Measurements from ENCODE around the gene TADA1.
A peak's percentile ranks its signal among the peaks of the same experiment; 100 is the strongest.

TADA1 gene, protein sequence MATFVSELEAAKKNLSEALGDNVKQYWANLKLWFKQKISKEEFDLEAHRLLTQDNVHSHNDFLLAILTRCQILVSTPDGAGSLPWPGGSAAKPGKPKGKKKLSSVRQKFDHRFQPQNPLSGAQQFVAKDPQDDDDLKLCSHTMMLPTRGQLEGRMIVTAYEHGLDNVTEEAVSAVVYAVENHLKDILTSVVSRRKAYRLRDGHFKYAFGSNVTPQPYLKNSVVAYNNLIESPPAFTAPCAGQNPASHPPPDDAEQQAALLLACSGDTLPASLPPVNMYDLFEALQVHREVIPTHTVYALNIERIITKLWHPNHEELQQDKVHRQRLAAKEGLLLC

DNA sequence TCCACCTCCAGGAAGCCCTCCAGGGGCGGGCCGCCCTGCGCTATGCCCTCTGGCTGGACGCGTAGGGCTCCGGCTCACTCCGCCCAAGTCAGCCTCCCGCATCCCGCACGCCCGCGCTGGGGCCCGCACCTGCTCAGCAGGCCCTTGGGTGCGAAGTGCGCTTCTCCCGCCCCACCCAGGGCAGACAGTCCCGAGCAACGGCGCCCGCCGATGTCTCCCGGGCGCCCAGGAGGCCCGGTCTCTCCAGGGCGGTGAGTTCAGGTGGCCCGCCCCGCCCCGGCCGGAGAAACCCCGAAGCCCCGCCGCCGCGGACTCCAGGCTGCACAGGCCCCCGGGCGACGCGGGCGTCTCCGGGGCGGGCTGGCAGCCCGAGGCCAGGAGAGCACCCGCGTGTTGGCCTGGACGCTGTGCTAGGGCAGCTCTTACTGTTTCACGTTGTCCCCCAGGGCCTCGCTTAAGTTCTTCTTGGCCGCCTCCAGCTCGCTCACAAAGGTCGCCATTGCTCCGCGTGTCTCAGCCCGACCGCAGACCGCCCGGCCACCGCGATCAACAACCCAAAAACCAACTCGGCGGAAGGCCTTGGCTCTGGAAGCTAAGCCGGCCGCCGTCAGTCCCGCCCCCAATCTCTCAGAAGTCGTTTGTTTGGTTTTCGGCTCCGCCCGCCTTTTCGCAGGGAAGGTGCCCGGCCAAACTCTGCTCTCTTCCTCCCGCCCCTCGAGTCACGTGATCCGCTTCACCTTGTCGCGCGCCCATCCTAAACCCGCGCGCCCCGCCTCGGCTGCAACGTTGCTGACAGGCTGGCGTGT lies at the start of gene TADA1:
Gene TADA1 (minus strand): TSS at position 531 of the 806 bp plus-strand sequence. CDS start 31 bp downstream, at position 500.
- Mint-ChIP-seq H3K36me3 (peaks cover 1% of the 10 kb centered on the region), H3K9me3 (no peaks in the 10 kb centered on the region), H3K27ac (peak within 1 kb of the TSS; percentile 100), H3K27me3 (no peaks in the 10 kb centered on the region), H3K4me1 (peaks cover 55% of the 10 kb centered on the region), H3K4me3 (peak within 1 kb of the TSS; percentile 96)

DNA sequence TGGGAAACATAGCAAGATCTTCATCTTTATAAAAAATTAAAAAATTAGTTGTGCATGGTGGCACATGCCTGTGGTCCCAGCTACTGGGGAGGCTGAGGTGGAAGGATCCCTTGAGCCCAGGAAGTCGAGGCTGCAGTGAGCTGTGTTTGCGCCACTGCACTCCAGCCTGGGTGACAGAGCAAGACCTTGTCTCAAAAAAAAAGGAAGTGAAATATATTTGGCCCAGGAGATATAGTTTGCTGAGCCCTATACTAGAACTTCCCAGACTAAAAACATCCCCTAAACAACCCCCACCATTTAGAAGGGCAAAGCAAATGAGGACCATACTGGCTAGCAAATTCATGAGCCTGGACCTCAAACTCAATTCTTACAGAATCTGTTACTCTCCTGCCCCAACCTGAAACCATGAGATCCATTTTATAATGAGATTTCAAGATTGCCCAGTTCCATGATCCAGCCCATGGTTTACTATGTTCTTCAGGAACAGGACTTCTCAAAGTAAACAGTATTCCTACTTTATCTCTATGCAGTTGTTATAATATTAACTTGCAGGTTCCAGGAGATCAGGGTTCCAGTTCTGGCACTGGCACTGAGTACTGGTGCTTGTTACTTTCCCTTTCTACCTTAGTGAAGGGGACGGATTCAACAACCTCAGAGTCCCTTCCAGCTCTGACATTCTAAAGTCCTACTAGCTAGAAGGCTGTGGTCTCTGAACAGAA lies 48.9 kb upstream of the TADA1 start:
- H3K4me1 Mint-ChIP-seq = no peaks in the 10 kb centered on the region
- H3K9me3 Mint-ChIP-seq = no peaks in the 10 kb centered on the region
- peaks cover 14% of the 10 kb centered on the region for H3K27me3 Mint-ChIP-seq
- H3K27ac Mint-ChIP-seq = no peak overlapping the region
- no peaks in the 10 kb centered on the region for H3K36me3 Mint-ChIP-seq
- H3K4me3 Mint-ChIP-seq = no peak overlapping the region

DNA sequence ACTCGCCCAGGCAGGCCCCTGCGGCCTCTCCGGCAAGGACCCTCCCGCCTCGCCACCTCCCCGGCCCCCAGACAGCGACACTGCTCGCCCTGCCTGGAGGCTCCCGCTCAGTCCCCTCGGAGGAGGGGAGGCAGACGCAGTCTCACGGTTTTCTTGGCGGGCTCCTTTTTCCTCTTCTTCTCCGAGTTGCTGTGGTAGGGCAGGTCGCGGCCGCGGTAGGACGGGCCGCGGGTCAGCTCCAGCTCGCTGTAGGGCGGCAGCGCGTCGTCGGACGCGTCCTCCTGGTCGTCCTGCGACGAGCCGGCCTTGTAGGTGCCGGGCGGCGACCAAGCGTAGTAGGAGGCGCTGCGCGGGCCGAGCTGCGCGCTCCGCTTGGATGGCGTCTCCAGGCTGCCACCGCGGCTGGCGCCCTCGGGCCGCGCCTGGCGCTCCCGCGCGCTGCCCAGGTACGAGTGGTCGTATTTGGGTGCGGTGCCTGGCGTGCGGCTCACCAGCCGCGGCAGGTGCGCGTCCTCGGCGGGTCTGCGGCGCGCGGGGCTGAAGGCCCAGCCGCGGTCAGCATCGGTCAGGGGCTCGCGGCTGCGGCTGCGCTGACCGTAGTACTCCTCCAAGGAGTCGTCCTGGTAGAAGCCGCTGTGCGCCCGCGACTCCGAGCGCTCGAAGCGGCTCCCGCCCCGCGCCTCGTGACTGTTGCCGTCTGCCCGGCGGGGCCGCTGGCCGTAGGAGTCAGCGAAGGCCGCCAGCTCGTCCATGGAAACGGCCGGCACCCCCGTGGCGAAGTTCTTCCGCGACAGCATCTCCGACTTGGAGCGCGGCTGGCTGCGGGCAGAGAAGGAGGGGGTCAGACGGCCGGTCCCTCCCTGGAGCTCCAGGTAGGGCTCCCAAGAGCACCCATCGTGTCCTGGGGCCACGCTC lies 44.8 kb upstream of the TADA1 start:
- H3K27me3 Mint-ChIP-seq = peaks cover 22% of the 10 kb centered on the region
- H3K36me3 Mint-ChIP-seq = no peaks in the 10 kb centered on the region
- H3K27ac Mint-ChIP-seq = no peak overlapping the region
- no peaks in the 10 kb centered on the region for H3K9me3 Mint-ChIP-seq
- peak overlapping the region; percentile 67 for H3K4me3 Mint-ChIP-seq
- H3K4me1 Mint-ChIP-seq = no peaks in the 10 kb centered on the region

DNA sequence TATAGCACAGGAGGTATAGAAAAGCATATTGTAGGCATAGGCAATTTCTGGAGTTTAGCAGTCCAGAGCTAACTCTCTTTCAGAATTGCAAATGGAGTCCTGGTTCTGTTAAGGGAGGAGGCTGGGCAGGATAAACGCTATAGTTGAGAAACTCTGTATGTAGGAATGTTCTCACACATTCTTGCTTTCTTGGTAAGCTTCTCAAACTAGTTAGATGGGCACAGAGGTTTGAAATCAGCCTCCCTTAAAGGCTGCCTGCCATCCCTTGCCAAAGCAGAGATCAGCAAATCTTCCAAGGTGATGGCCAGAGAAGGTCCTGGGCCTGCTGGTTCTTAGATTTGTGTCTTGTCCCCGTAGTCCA lies 42.9 kb upstream of the TADA1 start:
- no peaks in the 10 kb centered on the region for H3K36me3 Mint-ChIP-seq
- H3K27ac Mint-ChIP-seq = no peak overlapping the region
- H3K9me3 Mint-ChIP-seq = no peaks in the 10 kb centered on the region
- no peaks in the 10 kb centered on the region for H3K4me1 Mint-ChIP-seq
- peaks cover 22% of the 10 kb centered on the region for H3K27me3 Mint-ChIP-seq
- H3K4me3 Mint-ChIP-seq = no peak overlapping the region

DNA sequence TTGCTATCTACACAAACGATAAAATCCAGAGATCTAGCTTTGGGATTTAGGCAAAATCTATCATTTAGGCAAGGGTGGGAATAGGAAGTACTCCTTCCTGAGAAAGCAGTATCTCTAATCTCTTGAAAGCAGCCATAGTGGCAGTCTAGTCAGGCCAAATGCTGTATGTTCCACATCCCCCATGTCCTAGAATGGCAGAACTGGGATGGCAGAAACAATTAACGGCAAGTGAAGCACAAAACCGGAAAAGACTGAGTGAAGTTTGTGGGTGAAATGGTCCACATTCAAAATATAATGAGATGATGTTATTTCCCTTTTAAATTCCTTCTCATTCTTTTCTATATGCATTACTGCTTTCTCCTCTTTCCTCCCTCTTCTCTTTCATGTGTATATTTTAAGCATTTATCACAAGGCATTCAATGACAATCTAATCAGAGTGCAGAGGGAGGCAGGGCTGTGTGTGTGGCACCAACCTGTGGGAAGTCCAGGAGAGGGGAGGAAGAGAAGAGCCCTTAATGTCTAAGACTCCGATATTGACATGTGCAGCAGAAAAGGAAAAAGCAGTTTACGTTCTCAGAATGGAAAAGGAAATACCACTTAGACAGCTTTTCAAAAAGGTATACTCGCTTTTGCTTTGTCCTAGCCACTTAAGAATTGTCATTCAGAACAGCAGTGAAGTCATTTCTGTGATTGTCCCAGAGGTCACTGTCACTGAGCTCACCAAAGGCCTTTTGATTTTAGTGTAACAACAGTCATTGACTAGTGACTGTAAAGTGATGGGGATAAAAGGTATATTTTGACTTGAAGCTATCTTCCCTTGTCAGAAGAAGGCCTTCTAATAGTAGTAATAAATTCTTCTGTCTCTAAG lies 42.3 kb upstream of the TADA1 start:
- Mint-ChIP-seq H3K36me3 (no peaks in the 10 kb centered on the region), H3K27me3 (peaks cover 22% of the 10 kb centered on the region), H3K4me1 (no peaks in the 10 kb centered on the region), H3K4me3 (no peak overlapping the region), H3K27ac (no peak overlapping the region), H3K9me3 (no peaks in the 10 kb centered on the region)

DNA sequence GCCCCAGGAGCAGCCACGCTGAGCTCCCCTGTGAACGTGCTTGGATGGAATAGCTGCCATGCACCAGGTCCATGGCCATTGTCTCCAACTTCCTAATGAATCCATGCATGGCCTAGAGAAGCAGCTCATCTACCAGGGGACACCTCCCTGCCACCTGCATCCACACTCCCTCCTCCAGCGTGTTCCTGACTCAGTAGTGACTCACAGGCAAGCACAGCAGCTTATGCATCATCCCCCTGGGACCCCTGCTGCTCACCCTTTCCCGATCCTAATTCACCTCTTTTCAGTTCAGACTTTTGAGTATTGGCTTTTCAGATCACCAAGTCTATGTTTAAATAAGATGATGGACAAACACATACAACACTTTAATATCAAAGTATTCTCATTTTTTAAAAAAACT lies 39.9 kb upstream of the TADA1 start:
- Mint-ChIP-seq H3K4me3 (no peak overlapping the region), H3K27me3 (peaks cover 11% of the 10 kb centered on the region), H3K27ac (no peak overlapping the region), H3K4me1 (peaks cover 3% of the 10 kb centered on the region), H3K9me3 (no peaks in the 10 kb centered on the region), H3K36me3 (no peaks in the 10 kb centered on the region)

DNA sequence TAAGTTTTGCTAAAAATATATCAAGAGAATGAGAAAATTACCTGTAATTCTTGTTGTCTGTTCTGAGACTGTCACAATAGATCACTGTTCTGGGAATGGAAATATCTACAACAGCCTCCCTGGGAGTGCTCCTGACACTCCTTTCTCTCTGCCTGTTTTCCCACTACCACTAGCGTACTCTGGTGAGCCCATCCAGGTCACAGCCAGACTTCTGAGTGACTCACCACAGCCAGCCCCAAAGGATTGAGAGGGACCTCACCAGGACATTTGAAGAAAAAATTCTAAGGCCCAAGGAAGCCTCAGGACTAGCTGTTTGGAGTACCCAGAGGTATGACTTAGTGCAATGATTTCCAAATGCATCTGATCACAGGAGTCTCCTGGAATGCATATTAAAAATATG lies 39.0 kb upstream of the TADA1 start:
- Mint-ChIP-seq H3K27ac (no peak overlapping the region), H3K27me3 (peaks cover 9% of the 10 kb centered on the region), H3K4me3 (no peak overlapping the region), H3K36me3 (no peaks in the 10 kb centered on the region), H3K9me3 (no peaks in the 10 kb centered on the region), H3K4me1 (peaks cover 9% of the 10 kb centered on the region)

DNA sequence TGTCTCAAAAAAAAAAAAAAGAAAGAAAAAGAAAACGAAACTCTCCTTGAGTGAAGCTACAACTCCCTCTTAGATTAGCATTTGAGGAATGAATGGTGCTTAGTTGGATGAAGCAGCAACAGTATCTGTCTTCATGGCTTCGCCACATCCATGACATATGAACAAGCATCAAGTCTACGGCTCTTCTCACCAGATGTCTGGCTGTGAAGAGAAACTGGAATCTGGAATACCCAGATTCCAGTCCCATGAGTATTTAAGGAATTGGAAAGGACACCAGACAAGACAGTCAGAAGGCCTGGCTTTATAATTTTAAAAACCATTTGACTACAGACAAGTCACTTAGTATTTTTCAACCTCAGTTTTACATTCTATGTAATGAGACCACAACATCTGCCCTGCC lies 38.0 kb upstream of the TADA1 start:
- H3K9me3 Mint-ChIP-seq = no peaks in the 10 kb centered on the region
- peaks cover 9% of the 10 kb centered on the region for H3K4me1 Mint-ChIP-seq
- no peaks in the 10 kb centered on the region for H3K27me3 Mint-ChIP-seq
- H3K36me3 Mint-ChIP-seq = no peaks in the 10 kb centered on the region
- H3K4me3 Mint-ChIP-seq = no peak overlapping the region
- H3K27ac Mint-ChIP-seq = no peak overlapping the region

DNA sequence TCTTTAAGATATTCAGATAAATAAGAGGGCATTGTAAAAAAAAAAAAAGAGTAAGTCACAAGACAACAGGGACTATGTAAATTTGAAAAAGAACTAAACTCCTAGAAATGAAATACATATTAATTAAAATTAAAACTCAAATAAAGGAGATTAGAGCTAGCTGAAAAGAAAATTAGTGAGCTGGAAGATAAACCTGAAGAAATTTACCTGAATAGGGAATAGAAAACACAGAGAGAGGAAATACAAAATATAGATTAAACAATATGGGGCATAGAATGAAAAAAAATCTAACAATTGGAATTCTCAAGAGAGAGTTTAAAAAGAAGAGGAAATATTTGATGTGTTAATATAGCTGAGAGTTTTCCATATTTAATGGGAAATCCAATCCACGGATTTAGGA lies 35.6 kb upstream of the TADA1 start:
- Mint-ChIP-seq H3K4me3 (no peak overlapping the region), H3K9me3 (no peaks in the 10 kb centered on the region), H3K4me1 (peaks cover 9% of the 10 kb centered on the region), H3K27me3 (no peaks in the 10 kb centered on the region), H3K36me3 (no peaks in the 10 kb centered on the region), H3K27ac (no peak overlapping the region)

DNA sequence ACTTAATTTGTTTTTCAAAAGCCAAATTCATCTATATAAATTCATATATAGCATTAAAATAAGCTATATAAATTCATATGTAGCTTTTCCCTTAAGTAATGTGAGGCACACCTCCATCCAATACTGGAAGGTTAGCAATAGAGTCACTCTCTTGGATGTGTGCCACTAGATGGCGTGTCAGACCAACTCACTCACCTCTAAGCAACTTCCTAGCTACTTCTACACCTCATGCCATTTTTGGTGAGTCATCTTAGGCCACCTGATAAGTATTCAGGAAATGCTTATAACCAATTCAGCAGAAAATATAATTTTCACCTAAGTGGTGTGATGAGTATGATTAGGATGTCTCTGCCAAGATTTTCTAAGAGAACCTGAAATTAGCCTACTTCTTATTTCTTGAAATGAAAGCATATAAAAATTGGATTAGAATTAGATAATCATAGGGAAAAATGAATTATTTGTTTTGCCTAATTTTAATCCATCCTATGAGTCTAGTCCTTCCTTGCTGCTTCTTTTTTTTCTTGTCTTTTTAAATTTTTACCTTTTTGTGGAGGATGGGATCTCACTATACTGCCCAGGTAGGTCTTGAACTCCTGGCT lies 34.4 kb upstream of the TADA1 start:
- no peaks in the 10 kb centered on the region for H3K36me3 Mint-ChIP-seq
- no peaks in the 10 kb centered on the region for H3K9me3 Mint-ChIP-seq
- H3K4me3 Mint-ChIP-seq = no peak overlapping the region
- peaks cover 9% of the 10 kb centered on the region for H3K4me1 Mint-ChIP-seq
- no peak overlapping the region for H3K27ac Mint-ChIP-seq
- no peaks in the 10 kb centered on the region for H3K27me3 Mint-ChIP-seq

DNA sequence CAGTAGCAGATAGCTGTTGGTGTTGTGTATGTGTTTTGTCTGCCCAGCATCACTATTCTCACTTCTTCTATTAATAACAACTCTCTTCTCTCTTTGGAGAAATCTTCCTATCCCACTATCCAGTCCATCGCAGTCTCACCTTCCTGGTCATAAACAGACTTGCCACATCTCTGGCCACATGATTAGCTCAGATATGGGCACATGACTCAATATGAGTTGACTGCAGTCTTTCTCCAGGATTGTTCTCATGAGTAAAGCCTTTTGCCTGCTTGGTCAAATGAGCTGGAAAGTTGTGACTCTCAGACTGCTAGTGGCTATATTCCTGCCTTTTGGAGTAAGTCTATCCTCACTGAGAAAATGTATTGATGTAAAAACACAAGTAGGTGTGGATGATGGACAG lies 32.9 kb upstream of the TADA1 start:
- Mint-ChIP-seq H3K27me3 (no peaks in the 10 kb centered on the region), H3K4me1 (peaks cover 9% of the 10 kb centered on the region), H3K9me3 (no peaks in the 10 kb centered on the region)

DNA sequence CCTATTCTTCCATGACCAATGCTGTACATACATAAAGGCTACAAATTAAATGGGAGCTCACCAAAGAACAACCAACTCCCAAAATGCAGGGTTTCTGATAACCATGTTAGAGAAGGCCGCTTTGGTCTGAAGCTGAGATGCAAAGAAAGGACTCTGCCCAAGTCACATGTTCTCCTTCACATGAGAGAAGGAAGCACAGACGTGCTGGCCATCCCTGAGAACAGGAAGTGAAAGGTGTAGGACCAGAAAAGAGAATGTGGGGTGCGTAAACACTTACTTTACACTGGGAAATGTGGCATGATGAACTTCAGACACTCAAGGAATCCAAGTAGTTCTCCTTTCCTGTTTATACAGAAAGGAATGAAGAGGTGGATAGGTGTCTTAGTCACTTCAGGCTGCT lies 31.7 kb upstream of the TADA1 start:
- Mint-ChIP-seq H3K9me3 (no peaks in the 10 kb centered on the region), H3K27me3 (no peaks in the 10 kb centered on the region), H3K36me3 (no peaks in the 10 kb centered on the region), H3K4me3 (no peak overlapping the region), H3K4me1 (peaks cover 9% of the 10 kb centered on the region), H3K27ac (no peak overlapping the region)

More for the DNA sequence above, 32.9 kb upstream of the TADA1 start:
- Mint-ChIP-seq H3K4me3 (no peak overlapping the region), H3K36me3 (no peaks in the 10 kb centered on the region), H3K27ac (no peak overlapping the region)

DNA sequence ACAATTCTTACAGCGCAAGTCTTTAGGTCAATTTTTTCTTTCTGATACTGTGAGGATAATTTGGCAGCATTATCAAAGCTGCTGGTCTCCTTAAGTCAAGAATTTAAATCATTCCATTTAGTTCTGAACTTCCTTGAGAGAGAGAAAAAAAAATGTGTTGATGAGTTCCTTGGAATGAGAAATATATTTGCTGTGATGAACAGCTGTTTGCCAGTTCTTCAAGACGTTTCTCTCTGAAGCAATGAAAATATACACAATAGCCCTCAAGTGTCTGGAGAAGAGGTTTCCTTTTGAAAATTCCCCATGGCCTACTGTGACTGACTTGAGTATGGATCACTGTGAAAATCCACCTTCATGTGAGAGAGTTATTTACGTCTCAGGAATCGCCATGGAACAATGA lies 31.0 kb upstream of the TADA1 start:
- Mint-ChIP-seq H3K4me3 (no peak overlapping the region), H3K36me3 (no peaks in the 10 kb centered on the region), H3K27ac (no peak overlapping the region), H3K27me3 (no peaks in the 10 kb centered on the region), H3K9me3 (no peaks in the 10 kb centered on the region), H3K4me1 (peaks cover 9% of the 10 kb centered on the region)

DNA sequence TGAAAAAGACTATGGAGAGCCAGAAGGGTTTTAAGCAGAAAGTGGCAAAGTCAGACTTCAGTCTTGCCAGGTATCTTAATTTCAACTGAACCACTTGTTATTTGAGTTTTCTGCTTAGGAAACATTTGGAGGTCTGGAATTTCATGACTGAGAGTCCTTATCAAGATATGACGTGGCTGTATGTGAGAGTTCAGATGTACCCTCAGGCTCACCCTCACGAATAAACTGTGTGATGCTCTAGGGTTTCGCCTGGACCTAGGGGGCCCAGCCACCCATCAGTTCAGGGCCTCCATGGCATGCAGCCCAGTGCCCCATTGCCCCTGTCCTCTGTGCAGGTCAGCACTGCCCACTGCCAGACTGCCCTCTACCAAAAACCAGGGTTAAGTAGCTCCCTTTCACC lies 30.6 kb upstream of the TADA1 start:
- Mint-ChIP-seq H3K27ac (no peak overlapping the region), H3K36me3 (no peaks in the 10 kb centered on the region)

More for the DNA sequence above, 30.6 kb upstream of the TADA1 start:
- H3K27me3 Mint-ChIP-seq = no peaks in the 10 kb centered on the region
- no peaks in the 10 kb centered on the region for H3K9me3 Mint-ChIP-seq
- no peak overlapping the region for H3K4me3 Mint-ChIP-seq
- H3K4me1 Mint-ChIP-seq = peaks cover 9% of the 10 kb centered on the region
